Measurements from ENCODE around the gene DPH2. TPM values are rescaled to one million over a fixed set of nuclear protein-coding genes. Genes with fewer than 3 reads are reported as not detected.

The DPH2 gene
- total RNA-seq, 3 donors from 2014 or later: 16.2 to 22.0 (median 18.3) TPM

GRCh38 chr1:44019466-44019948, 49.7 kb downstream of the DPH2 start:
- no peaks in the 10 kb centered on the region for H3K27me3 ChIP-seq
- TF ChIP-seq POLR2AphosphoS5 (IDR thresholded peaks at IDR 0.05) (no peak), CTCF (IDR thresholded peaks at IDR 0.05) (no peak), POLR2A (IDR thresholded peaks at IDR 0.05) (no peak)

GRCh38 chr1:44020464-44020863, 50.7 kb downstream of the DPH2 start:
- Histone ChIP-seq H3K4me3 (no peak overlapping the region), H3K27ac (no peak overlapping the region), H3K9me3 (no peaks in the 10 kb centered on the region), H3K27me3 (no peaks in the 10 kb centered on the region), H3K4me1 (no peaks in the 10 kb centered on the region), H3K36me3 (no peaks in the 10 kb centered on the region)
- TF ChIP-seq POLR2AphosphoS5 (IDR thresholded peaks at IDR 0.05): no peak
- TF ChIP-seq CTCF (IDR thresholded peaks at IDR 0.05): no peak
- no peak for TF ChIP-seq POLR2A (IDR thresholded peaks at IDR 0.05)
- DNase-seq (ENCODE audit: low spot score in 2 of 2): no peak
- intact Hi-C loops (cut with DNase I; ENCODE audit: low total_unique reads): loop anchor here (2.0 kb wide), 1 partner anchor 24 kb away; no protein-coding TSS in a partner anchor

More at GRCh38 chr1:44019466-44019948, 49.7 kb downstream of the DPH2 start:
- Histone ChIP-seq H3K27ac (no peak overlapping the region), H3K36me3 (no peaks in the 10 kb centered on the region), H3K9me3 (no peaks in the 10 kb centered on the region), H3K4me1 (no peaks in the 10 kb centered on the region), H3K4me3 (no peak overlapping the region)
- DNase-seq (ENCODE audit: low spot score in 2 of 2): no peak
- intact Hi-C loops (cut with DNase I; ENCODE audit: low total_unique reads): no loop called here

GRCh38 chr1:44021156-44021555, 51.3 kb downstream of the DPH2 start:
- Histone ChIP-seq H3K36me3 (no peaks in the 10 kb centered on the region), H3K27ac (no peak overlapping the region), H3K4me1 (no peaks in the 10 kb centered on the region), H3K9me3 (no peaks in the 10 kb centered on the region), H3K27me3 (no peaks in the 10 kb centered on the region), H3K4me3 (no peak overlapping the region)
- no peak for TF ChIP-seq CTCF (IDR thresholded peaks at IDR 0.05)
- no peak for DNase-seq (ENCODE audit: low spot score in 2 of 2)
- intact Hi-C loops (cut with DNase I; ENCODE audit: low total_unique reads): loop anchor here (2.0 kb wide), 1 partner anchor 24 kb away; no protein-coding TSS in a partner anchor

GRCh38 chr1:44021581-44022321, 51.9 kb downstream of the DPH2 start:
- Histone ChIP-seq H3K4me3 (no peak overlapping the region), H3K4me1 (no peaks in the 10 kb centered on the region), H3K27ac (peak overlapping the region in 1 of 2 donors; percentile 58), H3K36me3 (no peaks in the 10 kb centered on the region), H3K9me3 (no peaks in the 10 kb centered on the region), H3K27me3 (no peaks in the 10 kb centered on the region)
- no peak for DNase-seq (ENCODE audit: low spot score in 2 of 2)
- no peak for TF ChIP-seq CTCF (IDR thresholded peaks at IDR 0.05)
- TF ChIP-seq POLR2AphosphoS5 (IDR thresholded peaks at IDR 0.05): no peak
- no peak for TF ChIP-seq POLR2A (IDR thresholded peaks at IDR 0.05)
- intact Hi-C loops (cut with DNase I; ENCODE audit: low total_unique reads): loop anchor here (2.0 kb wide), 1 partner anchor 25 kb away; no protein-coding TSS in a partner anchor

Other genes with a start within 250 kb of the DPH2 start
- gene ARTN, start 36.2 kb upstream of the DPH2 start, total RNA-seq: 1 to 10 TPM in 2 of 3 donors, not detected in 1; 1.8 to 2.3 TPM
- gene IPO13, start 23.1 kb upstream of the DPH2 start, total RNA-seq: 10 to 100 TPM; 18.4 to 23.0 (median 20.5) TPM
- gene ATP6V0B, start 5.0 kb downstream of the DPH2 start, total RNA-seq: 100 to 1,000 TPM; 131 to 156 (median 155) TPM
- gene B4GALT2, start 9.2 kb downstream of the DPH2 start, total RNA-seq: 10 to 100 TPM; 19.8 to 49.9 (median 37.0) TPM
- 10 to 100 TPM in 2 of 3 donors, 1 to 10 TPM in 1; 5.4 to 12.5 (median 12.3) TPM for gene CCDC24, start 21.6 kb downstream of the DPH2 start, total RNA-seq
- 1 to 10 TPM in 2 of 3 donors, under 1 TPM in 1; 0.32 to 5.1 (median 3.9) TPM for gene SLC6A9, start 61.5 kb downstream of the DPH2 start, total RNA-seq
- gene KLF17, start 148.8 kb downstream of the DPH2 start, total RNA-seq: not detected
- not detected for gene KLF18, start 171.6 kb downstream of the DPH2 start, total RNA-seq
- gene DMAP1, start 243.5 kb downstream of the DPH2 start, total RNA-seq: 10 to 100 TPM; 40.3 to 66.2 (median 51.4) TPM

All from breast epithelium (tissue), 4 donors.